ENCODE data around the gene SLC2A5.
A peak's percentile ranks its signal among the peaks of the same experiment; 100 is the strongest.

Gene SLC2A5

GRCh38 chr1:9066945-9067807 is 2.3 kb downstream of the SLC2A5 start:
- Histone ChIP-seq H3K9ac (peak overlapping the region; percentile 7; the same call in 1 of the 2 replicates), H3K4me3 (0 out of 2 replicates have a peak overlapping the region, but pooled peaks have one; percentile 9), H3K36me3 (0 out of 2 replicates have a peak, but pooled peaks cover 3% of the 10 kb centered on the region), H3K4me2 (peak overlapping the region; percentile 94), H4K20me1 (no peaks in the 10 kb centered on the region), H3K9me3 (no peaks in the 10 kb centered on the region), H3K27me3 (no peaks in the 10 kb centered on the region), H3K27ac (peak overlapping the region; percentile 73), H3K4me1 (peaks cover 99% of the 10 kb centered on the region)
- TF ChIP-seq Cebpa-rat (IDR thresholded peaks at IDR 0.05): peak; percentile 71

GRCh38 chr1:9065213-9065751 is 4.2 kb downstream of the SLC2A5 start:
- peaks cover 95% of the 10 kb centered on the region for H3K4me1 ChIP-seq
- H3K9ac ChIP-seq: no peak overlapping the region
- H3K4me2 ChIP-seq: peak overlapping the region; percentile 94
- no peaks in the 10 kb centered on the region for H3K9me3 ChIP-seq
- H3K27ac ChIP-seq: peak overlapping the region; percentile 56; the same call in 1 of the 2 replicates
- no peak for TF ChIP-seq Cebpa-rat (IDR thresholded peaks at IDR 0.05)
- peaks cover 8% of the 10 kb centered on the region; the same call in 1 of the 2 replicates for H4K20me1 ChIP-seq
- H3K36me3 ChIP-seq: 0 out of 2 replicates have a peak, but pooled peaks cover 3% of the 10 kb centered on the region
- no peaks in the 10 kb centered on the region for H3K27me3 ChIP-seq
- H3K4me3 ChIP-seq: no peak overlapping the region

GRCh38 chr1:9062846-9063245 is 6.6 kb downstream of the SLC2A5 start:
- Histone ChIP-seq H4K20me1 (peaks cover 17% of the 10 kb centered on the region; the same call in 1 of the 2 replicates), H3K4me3 (no peak overlapping the region), H3K27ac (no peak overlapping the region), H3K27me3 (no peaks in the 10 kb centered on the region), H3K4me1 (peaks cover 71% of the 10 kb centered on the region), H3K9me3 (no peaks in the 10 kb centered on the region), H3K9ac (no peak overlapping the region), H3K36me3 (peaks cover 11% of the 10 kb centered on the region; the same call in 1 of the 2 replicates), H3K4me2 (peak overlapping the region; percentile 58)
- TF ChIP-seq Cebpa-rat (IDR thresholded peaks at IDR 0.05): no peak

GRCh38 chr1:9062021-9062471 is 7.4 kb downstream of the SLC2A5 start:
- peak overlapping the region; percentile 23; the same call in 1 of the 2 replicates for H3K9ac ChIP-seq
- H3K4me1 ChIP-seq: peaks cover 63% of the 10 kb centered on the region
- H3K9me3 ChIP-seq: no peaks in the 10 kb centered on the region
- H3K27me3 ChIP-seq: no peaks in the 10 kb centered on the region
- peaks cover 19% of the 10 kb centered on the region for H3K36me3 ChIP-seq
- H3K4me2 ChIP-seq: peak overlapping the region; percentile 58
- no peak overlapping the region for H3K4me3 ChIP-seq
- peak overlapping the region; percentile 56 for H3K27ac ChIP-seq
- no peak for TF ChIP-seq Cebpa-rat (IDR thresholded peaks at IDR 0.05)
- peaks cover 21% of the 10 kb centered on the region; the same call in 1 of the 2 replicates for H4K20me1 ChIP-seq

GRCh38 chr1:9061252-9061960 is 8.0 kb downstream of the SLC2A5 start:
- peak overlapping the region; percentile 23; the same call in 1 of the 2 replicates for H3K9ac ChIP-seq
- peak overlapping the region; percentile 58 for H3K4me2 ChIP-seq
- no peaks in the 10 kb centered on the region for H3K27me3 ChIP-seq
- no peak overlapping the region for H3K4me3 ChIP-seq
- H3K4me1 ChIP-seq: peaks cover 56% of the 10 kb centered on the region
- H4K20me1 ChIP-seq: peaks cover 21% of the 10 kb centered on the region; the same call in 1 of the 2 replicates
- peaks cover 26% of the 10 kb centered on the region for H3K36me3 ChIP-seq
- TF ChIP-seq Cebpa-rat (IDR thresholded peaks at IDR 0.05): no peak
- no peaks in the 10 kb centered on the region for H3K9me3 ChIP-seq
- H3K27ac ChIP-seq: peak overlapping the region; percentile 56

- H3K4me2 ChIP-seq: no peak overlapping the region
- TF ChIP-seq Cebpa-rat (IDR thresholded peaks at IDR 0.05): no peak
- H3K9ac ChIP-seq: no peak overlapping the region
- H4K20me1 ChIP-seq: peaks cover 21% of the 10 kb centered on the region; the same call in 1 of the 2 replicates
- H3K9me3 ChIP-seq: no peaks in the 10 kb centered on the region
- no peak overlapping the region for H3K4me3 ChIP-seq
- H3K36me3 ChIP-seq: peaks cover 36% of the 10 kb centered on the region
- H3K27me3 ChIP-seq: no peaks in the 10 kb centered on the region
- no peak overlapping the region for H3K27ac ChIP-seq
- peaks cover 43% of the 10 kb centered on the region for H3K4me1 ChIP-seq
Measured at GRCh38 chr1:9059891-9060744, 9.3 kb downstream of the SLC2A5 start.

- TF ChIP-seq Cebpa-rat (IDR thresholded peaks at IDR 0.05): no peak
- H3K4me1 ChIP-seq: peaks cover 27% of the 10 kb centered on the region
- H3K4me3 ChIP-seq: no peak overlapping the region
- no peaks in the 10 kb centered on the region for H3K9me3 ChIP-seq
- H3K9ac ChIP-seq: no peak overlapping the region
- no peak overlapping the region for H3K27ac ChIP-seq
- no peaks in the 10 kb centered on the region for H3K27me3 ChIP-seq
- H3K36me3 ChIP-seq: peaks cover 43% of the 10 kb centered on the region
- peaks cover 21% of the 10 kb centered on the region; the same call in 1 of the 2 replicates for H4K20me1 ChIP-seq
- no peak overlapping the region for H3K4me2 ChIP-seq
Measured at GRCh38 chr1:9058465-9058864, 11.0 kb downstream of the SLC2A5 start.

GRCh38 chr1:9057851-9058250 is 11.6 kb downstream of the SLC2A5 start:
- Histone ChIP-seq H3K9ac (no peak overlapping the region), H3K27ac (no peak overlapping the region), H4K20me1 (peaks cover 21% of the 10 kb centered on the region; the same call in 1 of the 2 replicates), H3K4me1 (peaks cover 21% of the 10 kb centered on the region), H3K4me3 (no peak overlapping the region), H3K9me3 (no peaks in the 10 kb centered on the region), H3K27me3 (no peaks in the 10 kb centered on the region), H3K4me2 (no peak overlapping the region), H3K36me3 (peaks cover 43% of the 10 kb centered on the region)
- TF ChIP-seq Cebpa-rat (IDR thresholded peaks at IDR 0.05): no peak
